Stomach smooth muscle (tissue), 2 donors: Measurements from ENCODE around the gene FRMD4B.
"Not testable (repeated sequence)": the region's sequence is repeated elsewhere in the genome, so short reads cannot be mapped to it uniquely, and the experiment has no call there.

Experiments
- H3K27ac ChIP-seq: one replicate; pipeline ENCODE4 v1.7.0; 2013; ENCODE audit warnings: mild to moderate bottlenecking, low read length, inconsistent platforms
- H3K27me3 ChIP-seq, 2 donors: one replicate each; pipeline ENCODE4 v1.7.0; 2013; ENCODE audit warnings: low read length in 2 of 2; ENCODE audit not compliant: insufficient read depth in 2 of 2, control insufficient read depth in 1 of 2
- H3K36me3 ChIP-seq, 2 donors: one replicate each; pipeline ENCODE4 v1.7.0; 2013; ENCODE audit warnings: low read length in 2 of 2; ENCODE audit not compliant: control insufficient read depth in 2 of 2, insufficient read depth in 2 of 2
- H3K4me1 ChIP-seq: one replicate; pipeline ENCODE4 v1.7.0; 2013; ENCODE audit warnings: low read length; ENCODE audit not compliant: control insufficient read depth, insufficient read depth
- H3K4me3 ChIP-seq, 2 donors: one replicate each; pipeline ENCODE4 v1.7.0; 2013; ENCODE audit warnings: low read length in 2 of 2
- H3K9ac ChIP-seq, 2 donors: one replicate each; pipeline ENCODE4 v1.7.0; 2013; ENCODE audit warnings: low read length in 2 of 2, mild to moderate bottlenecking in 1 of 2
- H3K9me3 ChIP-seq, 2 donors: one replicate each; pipeline ENCODE4 v1.7.0; 2013; ENCODE audit warnings: low read length in 2 of 2; ENCODE audit not compliant: control insufficient read depth in 2 of 2
- donor health status: healthy.
- donor health status: Pancreatic carcinoma.

FRMD4B gene

GRCh38 chr3:69323941-69324340, 61.9 kb downstream of the FRMD4B start:
- Histone ChIP-seq H3K4me3 (no peak overlapping the region), H3K36me3 (no peaks in the 10 kb centered on the region), H3K9ac (no peak overlapping the region), H3K27me3 (no peaks in the 10 kb centered on the region), H3K9me3 (no peaks in the 10 kb centered on the region), H3K4me1 (peaks cover 2% of the 10 kb centered on the region), H3K27ac (no peak overlapping the region)

GRCh38 chr3:69322512-69322911, 63.4 kb downstream of the FRMD4B start:
- not testable (repeated sequence) for H3K36me3 ChIP-seq, H3K4me1 ChIP-seq, H3K9ac ChIP-seq, H3K4me3 ChIP-seq, H3K27ac ChIP-seq, H3K27me3 ChIP-seq, H3K9me3 ChIP-seq

GRCh38 chr3:69322158-69322509, 63.8 kb downstream of the FRMD4B start:
- Histone ChIP-seq H3K9ac (no peak overlapping the region), H3K27ac (no peak overlapping the region), H3K36me3 (no peaks in the 10 kb centered on the region), H3K9me3 (no peaks in the 10 kb centered on the region), H3K4me1 (peaks cover 4% of the 10 kb centered on the region), H3K27me3 (no peaks in the 10 kb centered on the region), H3K4me3 (no peak overlapping the region)

- no peak overlapping the region for H3K9ac ChIP-seq
- H3K27ac ChIP-seq: peak overlapping the region; percentile 49
- no peaks in the 10 kb centered on the region for H3K9me3 ChIP-seq
- no peaks in the 10 kb centered on the region for H3K27me3 ChIP-seq
- H3K4me3 ChIP-seq: no peak overlapping the region
- no peaks in the 10 kb centered on the region for H3K36me3 ChIP-seq
- peaks cover 4% of the 10 kb centered on the region for H3K4me1 ChIP-seq
Measured at GRCh38 chr3:69321301-69322157, 64.4 kb downstream of the FRMD4B start.

GRCh38 chr3:69320871-69321271, 65.0 kb downstream of the FRMD4B start:
- no peaks in the 10 kb centered on the region for H3K36me3 ChIP-seq
- H3K27ac ChIP-seq: peak overlapping the region; percentile 49
- no peak overlapping the region for H3K4me3 ChIP-seq
- H3K9ac ChIP-seq: no peak overlapping the region
- no peaks in the 10 kb centered on the region for H3K27me3 ChIP-seq
- peaks cover 4% of the 10 kb centered on the region for H3K4me1 ChIP-seq
- no peaks in the 10 kb centered on the region for H3K9me3 ChIP-seq

- Histone ChIP-seq H3K4me1 (peaks cover 4% of the 10 kb centered on the region), H3K27ac (no peak overlapping the region), H3K9ac (no peak overlapping the region)
Measured at GRCh38 chr3:69319652-69320051, 66.2 kb downstream of the FRMD4B start.

GRCh38 chr3:69318410-69318809, 67.5 kb downstream of the FRMD4B start:
- no peaks in the 10 kb centered on the region for H3K27me3 ChIP-seq
- peaks cover 4% of the 10 kb centered on the region for H3K4me1 ChIP-seq
- no peaks in the 10 kb centered on the region for H3K36me3 ChIP-seq
- H3K27ac ChIP-seq: no peak overlapping the region
- H3K9ac ChIP-seq: no peak overlapping the region
- no peak overlapping the region for H3K4me3 ChIP-seq
- no peaks in the 10 kb centered on the region for H3K9me3 ChIP-seq

More at GRCh38 chr3:69319652-69320051, 66.2 kb downstream of the FRMD4B start:
- no peaks in the 10 kb centered on the region for H3K9me3 ChIP-seq
- H3K36me3 ChIP-seq: no peaks in the 10 kb centered on the region
- H3K27me3 ChIP-seq: no peaks in the 10 kb centered on the region
- no peak overlapping the region for H3K4me3 ChIP-seq

- H3K9me3 ChIP-seq: no peaks in the 10 kb centered on the region
- no peaks in the 10 kb centered on the region for H3K27me3 ChIP-seq
Measured at GRCh38 chr3:69313251-69313650, 72.6 kb downstream of the FRMD4B start.

GRCh38 chr3:69309814-69310213, 76.1 kb downstream of the FRMD4B start:
- no peak overlapping the region for H3K4me3 ChIP-seq
- peaks cover 6% of the 10 kb centered on the region for H3K4me1 ChIP-seq
- no peaks in the 10 kb centered on the region for H3K27me3 ChIP-seq
- H3K36me3 ChIP-seq: no peaks in the 10 kb centered on the region
- H3K9me3 ChIP-seq: no peaks in the 10 kb centered on the region
- no peak overlapping the region for H3K27ac ChIP-seq
- H3K9ac ChIP-seq: no peak overlapping the region

More at GRCh38 chr3:69313251-69313650, 72.6 kb downstream of the FRMD4B start:
- Histone ChIP-seq H3K36me3 (no peaks in the 10 kb centered on the region), H3K27ac (no peak overlapping the region), H3K4me1 (no peaks in the 10 kb centered on the region), H3K9ac (no peak overlapping the region), H3K4me3 (no peak overlapping the region)

- Histone ChIP-seq H3K4me3 (peak overlapping the region in 1 of 2 donors; percentile 40), H3K27me3 (no peaks in the 10 kb centered on the region), H3K36me3 (no peaks in the 10 kb centered on the region), H3K9me3 (no peaks in the 10 kb centered on the region), H3K9ac (peak overlapping the region in 1 of 2 donors; percentile 42), H3K27ac (peak overlapping the region; percentile 24), H3K4me1 (peaks cover 6% of the 10 kb centered on the region)
Measured at GRCh38 chr3:69306239-69307185, 79.4 kb downstream of the FRMD4B start.
